CD14-positive monocyte (primary cell): ENCODE measurements around the gene UGT2A2. TPM values are rescaled to one million over a fixed set of nuclear protein-coding genes. Genes with fewer than 3 reads are reported as not detected.

Source experiments
- DNase-seq, 3 donors: peaks; one replicate each; pipeline ENCODE4 v3.0.0-alpha.2; 2011 to 2022
- H2AFZ ChIP-seq: 2 replicates; pipeline ENCODE4 v1.6.0; 2012; ENCODE audit warnings: mild to moderate bottlenecking, low read depth, low read length, inconsistent platforms; ENCODE audit not compliant: insufficient read depth, poor library complexity, severe bottlenecking
- H3K27ac ChIP-seq, 2 donors: 1 replicate in 1 of 2; 2 replicates in 1 of 2; pipeline ENCODE4 v1.5.1; 2012 to 2013; ENCODE audit warnings: low read length in 2 of 2, control low read depth in 1 of 2, inconsistent platforms in 1 of 2, low read depth in 1 of 2, mild to moderate bottlenecking in 1 of 2
- H3K27me3 ChIP-seq, 2 donors: one replicate each; pipeline versions ENCODE4 v1.6.0 to v1.6.1; 2011 to 2013; ENCODE audit warnings: low read length in 2 of 2; ENCODE audit not compliant: control insufficient read depth in 2 of 2, insufficient read depth in 2 of 2
- H3K36me3 ChIP-seq, 2 donors: replicated peaks in 1 of 2; 1 replicate in 1 of 2; 2 replicates in 1 of 2; pipeline versions ENCODE4 v1.5.1 to v1.6.1; 2012 to 2013; ENCODE audit warnings: low read length in 2 of 2, control low read depth in 1 of 2, inconsistent platforms in 1 of 2, mild to moderate bottlenecking in 1 of 2; ENCODE audit not compliant: insufficient read depth in 2 of 2, control insufficient read depth in 1 of 2
- H3K4me1 ChIP-seq, 2 donors: 1 replicate in 1 of 2; 2 replicates in 1 of 2; pipeline versions ENCODE4 v1.5.1 to v1.6.1; 2012 to 2013; ENCODE audit warnings: low read length in 2 of 2, control low read depth in 1 of 2, inconsistent platforms in 1 of 2, mild to moderate bottlenecking in 1 of 2, moderate library complexity in 1 of 2; ENCODE audit not compliant: insufficient read depth in 2 of 2, control insufficient read depth in 1 of 2
- H3K4me2 ChIP-seq: replicated peaks from 2 replicates; pipeline ENCODE3; 2012; ENCODE audit warnings: low read length, moderate library complexity, mild to moderate bottlenecking; ENCODE audit not compliant: poor library complexity, severe bottlenecking; ENCODE audit errors: extremely low read depth
- H3K4me3 ChIP-seq, 3 experiments: fragments of 200-600 bp in 1 of 3; sonication (generic) in 1 of 3; replicated peaks in 1 of 3; 1 replicate in 2 of 3; 2 replicates in 1 of 3; pipeline ENCODE4 v1.5.1; 2011 to 2013; ENCODE audit warnings: low read length in 3 of 3, mild to moderate bottlenecking in 3 of 3, control low read depth in 2 of 3, low read depth in 2 of 3, inconsistent platforms in 1 of 3, moderate library complexity in 1 of 3
- H3K79me2 ChIP-seq: 2 replicates; pipeline ENCODE4 v1.6.0; 2012; ENCODE audit warnings: mild to moderate bottlenecking, control low read depth, inconsistent platforms, low read length, moderate library complexity; ENCODE audit not compliant: insufficient read depth
- H3K9ac ChIP-seq: 2 replicates; pipeline ENCODE4 v1.6.0; 2017; ENCODE audit warnings: low read length, mild to moderate bottlenecking; ENCODE audit not compliant: insufficient read depth, poor library complexity, severe bottlenecking
- H3K9me3 ChIP-seq, 2 donors: replicated peaks in 1 of 2; 1 replicate in 1 of 2; 2 replicates in 1 of 2; pipeline versions ENCODE4 v1.5.1 to v1.6.1; 2012 to 2013; ENCODE audit warnings: low read length in 2 of 2, control low read depth in 1 of 2; ENCODE audit not compliant: control insufficient read depth in 1 of 2, insufficient read depth in 1 of 2
- H4K20me1 ChIP-seq: 2 replicates; pipeline ENCODE4 v1.6.0; 2012; ENCODE audit warnings: mild to moderate bottlenecking, low read length, control low read depth, moderate library complexity; ENCODE audit not compliant: insufficient read depth
- H3K27ac Mint-ChIP-seq, 7 donors: one replicate each; pipeline ENCODE4 v1.8.0; 2020; ENCODE audit warnings: mild to moderate bottlenecking in 7 of 7, mixed read lengths in 7 of 7, moderate library complexity in 6 of 7, inconsistent platforms in 2 of 7
- H3K27me3 Mint-ChIP-seq, 3 donors: one replicate each; pipeline ENCODE4 v1.8.0; 2021 to 2022; ENCODE audit warnings: low read depth in 3 of 3, mild to moderate bottlenecking in 3 of 3, mixed read lengths in 3 of 3, moderate library complexity in 3 of 3, inconsistent platforms in 1 of 3
- H3K36me3 Mint-ChIP-seq, 2 donors: one replicate each; pipeline ENCODE4 v1.8.0; 2020; ENCODE audit warnings: mixed read lengths in 2 of 2, inconsistent platforms in 1 of 2, mild to moderate bottlenecking in 1 of 2
- H3K4me1 Mint-ChIP-seq: one replicate; pipeline ENCODE4 v1.8.0; 2020; ENCODE audit warnings: mild to moderate bottlenecking, mixed read lengths
- H3K4me3 Mint-ChIP-seq, 2 donors: one replicate each; pipeline ENCODE4 v1.8.0; 2020; ENCODE audit warnings: mild to moderate bottlenecking in 2 of 2, mixed read lengths in 2 of 2, moderate library complexity in 1 of 2
- H3K9me3 Mint-ChIP-seq, 7 donors: one replicate each; pipeline ENCODE4 v1.8.0; 2020 to 2022; ENCODE audit warnings: mixed read lengths in 7 of 7, mild to moderate bottlenecking in 6 of 7, moderate library complexity in 6 of 7, inconsistent platforms in 2 of 7
- CTCF ChIP-seq: fragments of 200-600 bp; IDR thresholded peaks from one replicate; pipeline ENCODE4 v1.8.0; 2022; ENCODE audit warnings: antibody characterized with exemption, mild to moderate bottlenecking
- WGBS: methylation state at CpG from one replicate; pipeline ENCODE4 v1.1.5; 2013; ENCODE audit warnings: missing lambda C conversion rate; ENCODE audit not compliant: insufficient coverage; 5-methylcytosine and 5-hydroxymethylcytosine counted together
- intact Hi-C, 2 donors: fragments of 100-400 bp; cut with micrococcal nuclease; formaldehyde crosslinking; loops; one replicate each; pipeline versions ENCODE4 v1.15.0 to v1.15.1; 2023
- polyA minus RNA-seq: library from RNA; depleted of rRNA, polyadenylated mRNA; stranded (reverse); fragments of >200 nt; gene quantifications from 2 replicates; pipeline ENCODE4 v1.2.3, GENCODE V29; 2012
- polyA plus RNA-seq, 3 donors: library from polyadenylated mRNA; depleted of rRNA in 1 of 3; unstranded in 2 of 3; stranded (reverse) in 1 of 3; fragments of 300-500 nt in 2 of 3; fragments of >200 nt in 1 of 3; fragmentation: Illumina TruSeq in 2 of 3; gene quantifications; 1 replicate in 2 of 3; 2 replicates in 1 of 3; pipeline ENCODE4 v1.2.3, GENCODE V29; 2012 to 2021
- total RNA-seq, 12 experiments: library from RNA in 1 of 12; stranded (reverse) in 1 of 12; fragments of 120-200 nt in 1 of 12; gene quantifications; one replicate each; pipeline ENCODE4 v1.2.4 and lab custom pipeline; 2013 to 2026; ENCODE audit warnings: mixed read lengths in 6 of 12, inconsistent platforms in 1 of 12

Gene UGT2A2
- total RNA-seq (2013) = not detected
- not detected for polyA plus RNA-seq
- not detected in 2 replicates for polyA minus RNA-seq
- total RNA-seq (lab: John Stamatoyannopoulos, UW) = 0 reads per million in 11 experiments

GRCh38 chr4:69639542-69639941 is at the start of gene UGT2A2:
Gene UGT2A2, minus strand, starts transcription at chr4:69639642. Its CDS starts 2 bp downstream, at chr4:69639640.
- WGBS = no CpG with 5 or more reads among the region's 3 CpGs
- H3K9me3 Mint-ChIP-seq = peaks cover 0 to 4% (median 0%) of the 10 kb centered on the region in 7 donors

GRCh38 chr4:69684804-69685203 is 45.4 kb upstream of the UGT2A2 start:
- H3K27me3 ChIP-seq = no peaks in the 10 kb centered on the region
- H3K79me2 ChIP-seq = no peaks in the 10 kb centered on the region
- no peak overlapping the region for H3K4me3 ChIP-seq
- no peaks in the 10 kb centered on the region for H3K9me3 ChIP-seq
- intact Hi-C loops = loop anchor here in 1 of 2 donors (5.0 kb wide), 1 partner anchor 197 kb away; no protein-coding TSS in a partner anchor
- H3K27ac Mint-ChIP-seq = no peak overlapping the region
- H3K9me3 Mint-ChIP-seq = no peaks in the 10 kb centered on the region
- peaks cover 0 to 8% (median 4%) of the 10 kb centered on the region in 3 donors for H3K27me3 Mint-ChIP-seq
- H3K4me1 ChIP-seq = peaks cover 0 to 2% of the 10 kb centered on the region in 2 donors
- peaks cover 3% of the 10 kb centered on the region for H3K4me1 Mint-ChIP-seq
- DNase-seq = no peak
- no peaks in the 10 kb centered on the region for H3K36me3 ChIP-seq
- no peak overlapping the region for H3K9ac ChIP-seq
- no peak overlapping the region for H2AFZ ChIP-seq
- no peak overlapping the region for H3K27ac ChIP-seq
- no peaks in the 10 kb centered on the region for H4K20me1 ChIP-seq
- H3K4me2 ChIP-seq = no peak overlapping the region
- TF ChIP-seq CTCF = no peak
- no peaks in the 10 kb centered on the region for H3K36me3 Mint-ChIP-seq
- WGBS = no CpG with 5 or more reads among the region's 4 CpGs
- no peak overlapping the region for H3K4me3 Mint-ChIP-seq

More at GRCh38 chr4:69639542-69639941, at the start of gene UGT2A2:
- Mint-ChIP-seq H3K27ac (no peak within 1 kb of the TSS), H3K27me3 (peaks cover 0 to 3% (median 2%) of the 10 kb centered on the region in 3 donors), H3K36me3 (no peaks in the 10 kb centered on the region), H3K4me1 (no peaks in the 10 kb centered on the region), H3K4me3 (no peak within 1 kb of the TSS)
- Histone ChIP-seq H3K36me3 (no peaks in the 10 kb centered on the region), H3K4me2 (no peak within 1 kb of the TSS), H3K9ac (no peak within 1 kb of the TSS), H3K4me1 (no peaks in the 10 kb centered on the region), H2AFZ (no peak within 1 kb of the TSS), H3K79me2 (no peaks in the 10 kb centered on the region), H3K4me3 (no peak within 1 kb of the TSS), H3K27me3 (no peaks in the 10 kb centered on the region), H4K20me1 (no peaks in the 10 kb centered on the region), H3K27ac (no peak within 1 kb of the TSS), H3K9me3 (no peaks in the 10 kb centered on the region)
- no peak for DNase-seq
- intact Hi-C loops = no loop called here
- TF ChIP-seq CTCF = no peak
